Activated T-helper 17 cell treated with anti-CD3 and anti-CD28 coated beads, Interleukin-2, amount 50 U/mL, for 72 hours (primary cell): ENCODE data around the gene EFNB2. TPM values are rescaled to one million over a fixed set of nuclear protein-coding genes. Genes with fewer than 3 reads are reported as not detected.

ENCODE experiments used
- ATAC-seq: fragments of 150-1000 bp; cut with Tn5 transposase; replicated peaks from 2 replicates; pipeline ENCODE4 v1.10.0; 2021; ENCODE audit warnings: mild to moderate bottlenecking, moderate library complexity
- H3K27ac Mint-ChIP-seq: one replicate; pipeline ENCODE4 v1.8.0; 2022; ENCODE audit warnings: mixed read lengths
- H3K27me3 Mint-ChIP-seq: one replicate; pipeline ENCODE4 v1.8.0; 2022; ENCODE audit warnings: mixed read lengths
- H3K36me3 Mint-ChIP-seq: one replicate; pipeline ENCODE4 v1.8.0; 2022; ENCODE audit warnings: low read depth, mild to moderate bottlenecking, mixed read lengths
- H3K4me1 Mint-ChIP-seq: one replicate; pipeline ENCODE4 v1.8.0; 2022; ENCODE audit warnings: mixed read lengths
- H3K4me3 Mint-ChIP-seq: one replicate; pipeline ENCODE4 v1.8.0; 2022; ENCODE audit warnings: mild to moderate bottlenecking, mixed read lengths
- H3K9me3 Mint-ChIP-seq: one replicate; pipeline ENCODE4 v1.8.0; 2022; ENCODE audit warnings: mixed read lengths
- total RNA-seq, 2 donors: library from RNA; stranded (reverse); gene quantifications; one replicate each; pipeline ENCODE4 v1.2.3, GENCODE V29; 2022

The EFNB2 gene
- total RNA-seq = under 1 TPM in 1 of 2 donors, not detected in 1; 0.08 TPM

- Mint-ChIP-seq H3K36me3 (peaks cover 5% of the 10 kb centered on the region), H3K4me1 (peaks cover 5% of the 10 kb centered on the region), H3K27me3 (peaks cover 20% of the 10 kb centered on the region), H3K4me3 (peak within 1 kb of the TSS; percentile 84), H3K27ac (peak within 1 kb of the TSS; percentile 24), H3K9me3 (no peaks in the 10 kb centered on the region)
- ATAC-seq = peak; percentile 98
These were observed at the start of gene EFNB2 for GRCh38 chr13:106535552-106536243. TSS of gene EFNB2 (minus strand) at chr13:106535662. CDS start at chr13:106534964, 698 bp downstream.

GRCh38 chr13:106581225-106581624, 45.8 kb upstream of the EFNB2 start:
- Mint-ChIP-seq H3K9me3 (peaks cover 7% of the 10 kb centered on the region), H3K36me3 (no peaks in the 10 kb centered on the region), H3K27me3 (no peaks in the 10 kb centered on the region), H3K4me3 (no peak overlapping the region), H3K4me1 (no peaks in the 10 kb centered on the region), H3K27ac (no peak overlapping the region)
- no peak for ATAC-seq

- Mint-ChIP-seq H3K4me3 (no peak overlapping the region), H3K27ac (no peak overlapping the region), H3K27me3 (no peaks in the 10 kb centered on the region), H3K36me3 (no peaks in the 10 kb centered on the region), H3K9me3 (no peaks in the 10 kb centered on the region), H3K4me1 (no peaks in the 10 kb centered on the region)
- no peak for ATAC-seq
These were observed 40.4 kb upstream of the EFNB2 start for GRCh38 chr13:106575896-106576295.

GRCh38 chr13:106573868-106574267, 38.4 kb upstream of the EFNB2 start:
- Mint-ChIP-seq H3K4me1 (peaks cover 7% of the 10 kb centered on the region), H3K4me3 (no peak overlapping the region), H3K27me3 (no peaks in the 10 kb centered on the region), H3K9me3 (no peaks in the 10 kb centered on the region), H3K36me3 (no peaks in the 10 kb centered on the region), H3K27ac (no peak overlapping the region)
- no peak for ATAC-seq

GRCh38 chr13:106573284-106573846, 37.9 kb upstream of the EFNB2 start:
- Mint-ChIP-seq H3K36me3 (peaks cover 1% of the 10 kb centered on the region), H3K27me3 (no peaks in the 10 kb centered on the region), H3K4me1 (peaks cover 11% of the 10 kb centered on the region), H3K9me3 (no peaks in the 10 kb centered on the region), H3K4me3 (no peak overlapping the region), H3K27ac (no peak overlapping the region)
- ATAC-seq = no peak

GRCh38 chr13:106570299-106570852, 34.9 kb upstream of the EFNB2 start:
- Mint-ChIP-seq H3K27me3 (no peaks in the 10 kb centered on the region), H3K4me1 (peaks cover 22% of the 10 kb centered on the region), H3K9me3 (no peaks in the 10 kb centered on the region), H3K4me3 (peak overlapping the region; percentile 77), H3K36me3 (peaks cover 28% of the 10 kb centered on the region), H3K27ac (peak overlapping the region; percentile 46)
- ATAC-seq = peak; percentile 45

GRCh38 chr13:106569233-106570095, 34.0 kb upstream of the EFNB2 start:
- Mint-ChIP-seq H3K27me3 (no peaks in the 10 kb centered on the region), H3K27ac (no peak overlapping the region), H3K4me3 (peak overlapping the region; percentile 77), H3K36me3 (peaks cover 37% of the 10 kb centered on the region), H3K9me3 (no peaks in the 10 kb centered on the region), H3K4me1 (peaks cover 31% of the 10 kb centered on the region)
- no peak for ATAC-seq

- H3K9me3 Mint-ChIP-seq = no peaks in the 10 kb centered on the region
- peak overlapping the region; percentile 90 for H3K27ac Mint-ChIP-seq
- H3K4me1 Mint-ChIP-seq = peaks cover 41% of the 10 kb centered on the region
- H3K27me3 Mint-ChIP-seq = no peaks in the 10 kb centered on the region
- peak overlapping the region; percentile 77 for H3K4me3 Mint-ChIP-seq
- peaks cover 46% of the 10 kb centered on the region for H3K36me3 Mint-ChIP-seq
- peak; percentile 30 for ATAC-seq
These were observed 33.0 kb upstream of the EFNB2 start for GRCh38 chr13:106568299-106569003.

GRCh38 chr13:106567474-106568298, 32.2 kb upstream of the EFNB2 start, which contains the start of gene ARGLU1:
TSS of gene ARGLU1 (minus strand) at chr13:106568137. CDS start at chr13:106567919, 218 bp downstream.
- Mint-ChIP-seq H3K27me3 (no peaks in the 10 kb centered on the region), H3K27ac (peak within 1 kb of the TSS; percentile 90), H3K4me1 (peaks cover 46% of the 10 kb centered on the region), H3K36me3 (peaks cover 46% of the 10 kb centered on the region), H3K4me3 (peak within 1 kb of the TSS; percentile 77), H3K9me3 (no peaks in the 10 kb centered on the region)
- peak; percentile 76 for ATAC-seq

GRCh38 chr13:106566641-106567473, 31.4 kb upstream of the EFNB2 start:
- peak overlapping the region; percentile 90 for H3K27ac Mint-ChIP-seq
- peaks cover 46% of the 10 kb centered on the region for H3K36me3 Mint-ChIP-seq
- H3K9me3 Mint-ChIP-seq = no peaks in the 10 kb centered on the region
- peak overlapping the region; percentile 77 for H3K4me3 Mint-ChIP-seq
- no peaks in the 10 kb centered on the region for H3K27me3 Mint-ChIP-seq
- peaks cover 54% of the 10 kb centered on the region for H3K4me1 Mint-ChIP-seq
- peak; percentile 51 for ATAC-seq

- Mint-ChIP-seq H3K27me3 (no peaks in the 10 kb centered on the region), H3K36me3 (peaks cover 52% of the 10 kb centered on the region), H3K27ac (peak overlapping the region; percentile 90), H3K9me3 (no peaks in the 10 kb centered on the region), H3K4me1 (peaks cover 60% of the 10 kb centered on the region), H3K4me3 (peak overlapping the region; percentile 77)
- no peak for ATAC-seq
These were observed 29.8 kb upstream of the EFNB2 start for GRCh38 chr13:106565127-106565775.

GRCh38 chr13:106562301-106562700, 26.8 kb upstream of the EFNB2 start:
- H3K36me3 Mint-ChIP-seq = peaks cover 40% of the 10 kb centered on the region
- H3K9me3 Mint-ChIP-seq = no peaks in the 10 kb centered on the region
- no peak for ATAC-seq
- H3K4me3 Mint-ChIP-seq = peak overlapping the region; percentile 62
- peaks cover 62% of the 10 kb centered on the region for H3K4me1 Mint-ChIP-seq
- H3K27ac Mint-ChIP-seq = peak overlapping the region; percentile 80
- no peaks in the 10 kb centered on the region for H3K27me3 Mint-ChIP-seq
